Right lobe of liver (tissue), 6 donors: ENCODE results near the gene LRP6. TPM values are rescaled to one million over a fixed set of nuclear protein-coding genes. Genes with fewer than 3 reads are reported as not detected.
"Not testable (repeated sequence)": the region's sequence is repeated elsewhere in the genome, so short reads cannot be mapped to it uniquely, and the experiment has no call there.

Experiments used
- ATAC-seq, 4 donors: fragments of 200-7000 bp; cut with Tn5 transposase; one replicate each; pipeline ENCODE4 v1.9.1; 2020; ENCODE audit warnings: mild to moderate bottlenecking in 4 of 4, moderate library complexity in 4 of 4
- DNase-seq, 3 donors: peaks; one replicate each; pipeline ENCODE4 v3.0.0-alpha.2; 2020
- H3K27ac ChIP-seq, 3 donors: fragments of 200-600 bp; one replicate each; pipeline ENCODE4 v1.8.0; 2022
- H3K27me3 ChIP-seq, 2 donors: fragments of 200-600 bp; one replicate each; pipeline ENCODE4 v1.8.0; 2022
- H3K36me3 ChIP-seq, 4 donors: fragments of 200-600 bp; sonication (generic) in 1 of 4; one replicate each; pipeline versions ENCODE4 v1.5.1 to v1.8.0; 2017 to 2022; ENCODE audit warnings: control low read depth in 1 of 4
- H3K4me1 ChIP-seq, 4 donors: fragments of 200-600 bp; sonication (generic) in 1 of 4; one replicate each; pipeline versions ENCODE4 v1.5.1 to v1.8.0; 2017 to 2022; ENCODE audit warnings: control low read depth in 1 of 4
- H3K4me3 ChIP-seq, 3 donors: fragments of 200-600 bp; one replicate each; pipeline ENCODE4 v1.8.0; 2022
- H3K9me3 ChIP-seq, 4 donors: fragments of 200-600 bp; sonication (generic) in 1 of 4; one replicate each; pipeline versions ENCODE4 v1.5.1 to v1.8.0; 2017 to 2022; ENCODE audit warnings: control low read depth in 1 of 4
- POLR2A ChIP-seq: fragments of 450-650 bp; IDR thresholded peaks from one replicate; pipeline ENCODE4 v1.6.1; 2017; ENCODE audit warnings: antibody characterized with exemption, mild to moderate bottlenecking
- WGBS: methylation state at CpG from one replicate; pipeline ENCODE4 v1.1.6; 2018; ENCODE audit warnings: low coverage, low lambda C conversion rate; ENCODE audit not compliant: insufficient coverage; ENCODE audit errors: missing lambda C conversion rate; 5-methylcytosine and 5-hydroxymethylcytosine counted together
- intact Hi-C, 2 donors: fragments of 100-400 bp; cut with DNase I; formaldehyde crosslinking; loops; one replicate each; pipeline versions ENCODE4 v1.11.2 to v1.14.1; 2022
- total RNA-seq, 6 experiments: library from RNA; depleted of rRNA in 2 of 6; stranded (reverse); fragments of >200 nt in 2 of 6; fragmentation: NEBNext Ultra II Directional in 3 of 6; extraction: Animal tissue kit (Norgen Biotek cat#: 25700) in 3 of 6; gene quantifications; one replicate each; pipeline versions ENCODE4 v1.1.0 to v1.2.4, GENCODE V29; 2016 to 2023
- TF ChIP-seq, protein P1 (sequence below), 4 donors: fragments of 200-600 bp in 3 of 4; fragments of 450-650 bp in 1 of 4; IDR thresholded peaks; one replicate each; pipeline versions ENCODE4 v1.5.1 to v1.8.0; 2016 to 2022; ENCODE audit warnings: antibody characterized with exemption in 4 of 4, mild to moderate bottlenecking in 2 of 4
- donor health status: DM: no; HTN: yes; CAD: no.
- donor health status: DM: no; HTN: no; CAD: no.
- donor health status: DM: no; HTN: no; CAD: no.
- donor health status: DM: no; HTN: yes; CAD: no.
- donor health status: DM: no; HTN: yes; CAD: no.

LRP6 gene
- total RNA-seq, 6 experiments from 2014 or later: 19.9 to 32.5 (median 22.2) TPM

DNA sequence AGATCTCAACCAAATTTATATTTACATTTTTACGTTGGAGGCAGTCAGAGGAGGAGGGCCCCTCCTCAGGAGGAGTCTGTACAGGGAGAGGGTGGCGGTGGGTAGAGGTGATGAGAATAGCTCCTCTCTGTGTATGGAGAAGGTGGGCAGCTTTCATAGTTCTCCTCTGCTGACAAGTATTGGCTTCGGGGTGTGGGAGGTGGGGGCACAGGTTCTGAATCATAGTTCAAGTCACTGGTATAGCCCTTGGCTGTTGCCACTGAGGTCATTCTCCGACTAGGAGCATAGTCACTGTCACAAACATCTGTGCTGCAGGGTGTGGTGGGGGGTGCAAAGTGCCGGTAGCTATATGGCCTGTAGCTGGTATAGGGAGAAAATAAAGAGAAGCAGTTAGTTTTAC lies 145.8 kb downstream of the LRP6 start:
- 89% methylated on average over 3 of the region's 5 CpGs for WGBS
- peaks cover 4 to 39% (median 11%) of the 10 kb centered on the region in 4 donors for H3K36me3 ChIP-seq
- DNase-seq (no peak), ATAC-seq (peak in 1 of 4 donors; percentile 25)
- no peaks in the 10 kb centered on the region for H3K4me1 ChIP-seq
- H3K27me3 ChIP-seq: no peaks in the 10 kb centered on the region
- no peak overlapping the region for H3K4me3 ChIP-seq
- intact Hi-C loops: no loop called here
- TF ChIP-seq, protein P1, sequence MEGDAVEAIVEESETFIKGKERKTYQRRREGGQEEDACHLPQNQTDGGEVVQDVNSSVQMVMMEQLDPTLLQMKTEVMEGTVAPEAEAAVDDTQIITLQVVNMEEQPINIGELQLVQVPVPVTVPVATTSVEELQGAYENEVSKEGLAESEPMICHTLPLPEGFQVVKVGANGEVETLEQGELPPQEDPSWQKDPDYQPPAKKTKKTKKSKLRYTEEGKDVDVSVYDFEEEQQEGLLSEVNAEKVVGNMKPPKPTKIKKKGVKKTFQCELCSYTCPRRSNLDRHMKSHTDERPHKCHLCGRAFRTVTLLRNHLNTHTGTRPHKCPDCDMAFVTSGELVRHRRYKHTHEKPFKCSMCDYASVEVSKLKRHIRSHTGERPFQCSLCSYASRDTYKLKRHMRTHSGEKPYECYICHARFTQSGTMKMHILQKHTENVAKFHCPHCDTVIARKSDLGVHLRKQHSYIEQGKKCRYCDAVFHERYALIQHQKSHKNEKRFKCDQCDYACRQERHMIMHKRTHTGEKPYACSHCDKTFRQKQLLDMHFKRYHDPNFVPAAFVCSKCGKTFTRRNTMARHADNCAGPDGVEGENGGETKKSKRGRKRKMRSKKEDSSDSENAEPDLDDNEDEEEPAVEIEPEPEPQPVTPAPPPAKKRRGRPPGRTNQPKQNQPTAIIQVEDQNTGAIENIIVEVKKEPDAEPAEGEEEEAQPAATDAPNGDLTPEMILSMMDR (IDR thresholded peaks at IDR 0.05): no peak
- TF ChIP-seq POLR2A: no peak
- no peaks in the 10 kb centered on the region for H3K9me3 ChIP-seq
- no peak overlapping the region for H3K27ac ChIP-seq

DNA sequence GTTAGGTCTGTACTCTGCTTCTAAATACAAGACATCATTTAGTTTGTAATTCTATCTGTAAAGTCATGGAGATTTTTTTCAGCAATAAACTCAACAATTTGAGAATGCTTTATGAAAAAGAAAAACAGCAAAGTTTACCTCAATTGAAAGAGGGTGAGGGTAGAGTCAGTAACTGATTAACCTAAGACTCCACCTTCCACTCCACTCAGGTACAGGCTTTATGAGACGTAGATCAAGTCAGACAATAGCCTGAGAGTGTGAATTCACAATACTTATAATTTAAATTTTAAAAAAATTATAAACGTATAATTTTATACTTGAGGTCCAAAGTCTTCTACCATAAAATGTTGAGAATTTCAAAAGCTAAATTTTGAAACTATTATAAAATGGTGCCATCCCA lies 150.2 kb downstream of the LRP6 start:
- peaks cover 0 to 12% (median 0%) of the 10 kb centered on the region in 4 donors for H3K36me3 ChIP-seq
- no peak overlapping the region for H3K27ac ChIP-seq
- H3K4me1 ChIP-seq: no peaks in the 10 kb centered on the region
- TF ChIP-seq, protein P1 (IDR thresholded peaks at IDR 0.05): no peak
- no peak for TF ChIP-seq POLR2A
- ATAC-seq: no peak
- no peaks in the 10 kb centered on the region for H3K9me3 ChIP-seq
- 80% methylated on average over 2 of the region's 2 CpGs for WGBS
- intact Hi-C loops: no loop called here
- no peaks in the 10 kb centered on the region for H3K27me3 ChIP-seq
- no peak overlapping the region for H3K4me3 ChIP-seq
- no peak for DNase-seq

GRCh38 chr12:12115514-12115913 lies 151.3 kb downstream of the LRP6 start:
- 84% methylated on average over 4 of the region's 4 CpGs for WGBS
- Histone ChIP-seq H3K4me1 (no peaks in the 10 kb centered on the region), H3K4me3 (no peak overlapping the region), H3K27me3 (no peaks in the 10 kb centered on the region), H3K9me3 (no peaks in the 10 kb centered on the region), H3K27ac (no peak overlapping the region), H3K36me3 (peaks cover 0 to 6% (median 0%) of the 10 kb centered on the region in 4 donors)
- TF ChIP-seq, protein P1 (IDR thresholded peaks at IDR 0.05): no peak
- no peak for TF ChIP-seq POLR2A
- DNase-seq: no peak
- no peak for ATAC-seq
- intact Hi-C loops: no loop called here

DNA sequence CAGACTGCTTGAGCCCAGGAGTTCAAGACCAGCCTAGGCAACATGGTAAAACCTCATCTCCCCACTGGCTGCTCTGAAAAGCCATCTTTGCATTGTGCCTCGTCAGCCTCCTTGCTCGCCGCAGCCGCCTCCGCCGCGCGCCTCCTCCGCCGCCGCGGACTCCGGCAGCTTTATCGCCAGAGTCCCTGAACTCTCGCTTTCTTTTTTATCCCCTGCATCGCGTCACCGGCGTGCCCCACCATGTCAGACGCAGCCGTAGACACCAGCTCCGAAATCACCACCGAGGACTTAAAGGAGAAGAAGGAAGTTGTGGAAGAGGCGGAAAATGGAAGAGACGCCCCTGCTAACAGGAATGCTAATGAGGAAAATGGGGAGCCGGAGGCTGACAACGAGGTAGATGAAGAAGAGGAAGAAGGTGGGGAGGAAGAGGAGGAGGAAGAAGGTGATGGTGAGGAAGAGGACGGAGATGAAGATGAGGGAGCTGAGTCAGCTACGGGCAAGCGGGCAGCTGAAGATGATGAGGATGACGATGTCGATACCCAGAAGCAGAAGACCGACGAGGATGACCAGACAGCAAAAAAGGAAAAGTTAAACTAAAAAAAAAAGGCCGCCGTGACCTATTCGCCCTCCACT lies 155.8 kb downstream of the LRP6 start:
- DNase-seq, intact Hi-C loops, H3K36me3 ChIP-seq, ATAC-seq, H3K9me3 ChIP-seq, H3K4me3 ChIP-seq, H3K27ac ChIP-seq, H3K4me1 ChIP-seq, H3K27me3 ChIP-seq: not testable (repeated sequence)
- 90% methylated on average over 28 of the region's 37 CpGs for WGBS

DNA sequence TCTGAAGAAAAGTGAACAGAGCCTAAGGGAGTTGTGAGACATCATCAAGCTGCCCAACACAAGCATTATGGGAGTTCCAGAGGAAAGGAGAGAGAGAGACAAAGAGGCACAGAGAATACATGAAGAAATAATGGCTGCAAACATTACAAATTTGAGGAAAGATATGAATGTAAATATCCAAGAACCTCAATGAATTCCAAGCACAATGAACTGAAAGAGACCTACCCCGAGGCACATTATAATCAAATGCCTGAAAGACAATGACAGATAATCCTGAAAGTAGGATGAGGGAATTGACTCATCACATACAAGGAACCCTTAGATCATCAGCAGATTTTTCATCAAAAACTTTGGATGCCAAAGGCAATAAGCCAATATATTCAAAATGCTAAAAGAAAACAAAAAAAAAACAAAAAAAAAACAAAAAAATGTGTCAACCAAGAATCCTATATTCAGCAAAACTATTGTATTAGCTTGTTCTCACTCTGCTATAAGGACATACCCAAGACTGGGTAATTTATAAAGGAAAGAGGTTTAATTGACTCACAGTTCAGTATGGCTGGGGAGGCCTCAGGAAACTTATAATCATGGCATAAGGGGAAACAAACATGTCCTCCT lies 158.3 kb downstream of the LRP6 start:
- no peaks in the 10 kb centered on the region for H3K36me3 ChIP-seq
- H3K4me3 ChIP-seq: no peak overlapping the region
- H3K27ac ChIP-seq: no peak overlapping the region
- H3K9me3 ChIP-seq: no peaks in the 10 kb centered on the region
- H3K4me1 ChIP-seq: no peaks in the 10 kb centered on the region
- DNase-seq: no peak
- no peaks in the 10 kb centered on the region for H3K27me3 ChIP-seq
- TF ChIP-seq, protein P1 (IDR thresholded peaks at IDR 0.05): no peak
- TF ChIP-seq POLR2A: no peak
- no peak for ATAC-seq
- WGBS: 86% methylated on average over 1 of the region's 1 CpG
- intact Hi-C loops: no loop called here
